GM19372 (cell line): ENCODE measurements around the gene PKD2.
"Not testable (repeated sequence)": the region's sequence is repeated elsewhere in the genome, so short reads cannot be mapped to it uniquely, and the experiment has no call there.

Experiments
- ATAC-seq: cut with Tn5 transposase; IDR thresholded peaks from one replicate; pipeline ENCODE4 v1.9.1; 2021; ENCODE audit warnings: mild to moderate bottlenecking, low read depth, moderate library complexity; ENCODE audit not compliant: unreplicated experiment

Gene PKD2

GRCh38 chr4:88021824-88022223 lies 14.4 kb downstream of the PKD2 start:
- ATAC-seq = no peak

GRCh38 chr4:88022289-88022688 lies 14.9 kb downstream of the PKD2 start:
- ATAC-seq = no peak

- ATAC-seq = not testable (repeated sequence)
Observed at GRCh38 chr4:88025868-88026661, 18.6 kb downstream of the PKD2 start.

- ATAC-seq = no peak
Observed at GRCh38 chr4:88027611-88028608, 20.5 kb downstream of the PKD2 start.

- no peak for ATAC-seq
Observed at GRCh38 chr4:88028946-88029345, 21.5 kb downstream of the PKD2 start.

- no peak for ATAC-seq
Observed at GRCh38 chr4:88029556-88029955, 22.1 kb downstream of the PKD2 start.

- ATAC-seq = no peak
Observed at GRCh38 chr4:88030565-88031310, 23.3 kb downstream of the PKD2 start.

GRCh38 chr4:88033309-88033708 lies 25.9 kb downstream of the PKD2 start:
- peak; percentile 68 for ATAC-seq

- no peak for ATAC-seq
Observed at GRCh38 chr4:88035292-88035691, 27.9 kb downstream of the PKD2 start.

- ATAC-seq = no peak
Observed at GRCh38 chr4:88037447-88037846, 30.0 kb downstream of the PKD2 start.

- ATAC-seq = no peak
Observed at GRCh38 chr4:88037936-88038335, 30.5 kb downstream of the PKD2 start.

GRCh38 chr4:88040707-88041106 lies 33.3 kb downstream of the PKD2 start:
- ATAC-seq = no peak

- no peak for ATAC-seq
Observed at GRCh38 chr4:88041626-88042025, 34.2 kb downstream of the PKD2 start.

GRCh38 chr4:88043001-88043400 lies 35.6 kb downstream of the PKD2 start:
- no peak for ATAC-seq

- no peak for ATAC-seq
Observed at GRCh38 chr4:88043586-88044340, 36.3 kb downstream of the PKD2 start.

- ATAC-seq = no peak
Observed at GRCh38 chr4:88045021-88045420, 37.6 kb downstream of the PKD2 start.

- ATAC-seq = no peak
Observed at GRCh38 chr4:88054229-88054628, 46.8 kb downstream of the PKD2 start.

- peak; percentile 72 for ATAC-seq
Observed at GRCh38 chr4:88054901-88055300, 47.5 kb downstream of the PKD2 start.

GRCh38 chr4:88058295-88058694 lies 50.9 kb downstream of the PKD2 start:
- no peak for ATAC-seq

- no peak for ATAC-seq
Observed at GRCh38 chr4:88059766-88060165, 52.3 kb downstream of the PKD2 start.
